DLD1 (cell line): ENCODE results near the gene VRK1.

ENCODE experiments used
- in situ Hi-C: cut with HindIII; loops from 2 replicates; pipeline ENCODE4 v1.10.0; 2017; ENCODE audit warnings: low sequenced_read_pairs

Gene VRK1

DNA sequence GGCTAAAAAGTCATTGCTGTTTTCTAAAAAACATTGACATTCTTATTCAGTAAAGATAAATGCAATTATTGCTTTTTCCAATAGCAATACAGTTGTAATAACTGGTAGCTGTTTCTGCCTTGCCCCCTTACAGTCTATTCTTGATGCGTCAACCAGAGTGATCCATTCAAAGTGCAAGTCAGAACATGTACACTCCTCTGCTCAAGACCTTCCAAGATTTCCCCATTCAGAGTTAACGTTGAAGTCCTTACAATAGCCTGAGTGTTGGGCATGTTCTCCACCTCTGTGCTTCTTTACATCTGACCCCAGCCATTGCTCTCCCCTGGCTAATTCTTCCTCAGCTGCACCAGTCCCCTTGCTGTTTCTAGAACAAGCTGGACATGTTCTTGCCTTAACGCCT, 24.3 kb downstream of the VRK1 start:
- in situ Hi-C loops, result no loop called here

DNA sequence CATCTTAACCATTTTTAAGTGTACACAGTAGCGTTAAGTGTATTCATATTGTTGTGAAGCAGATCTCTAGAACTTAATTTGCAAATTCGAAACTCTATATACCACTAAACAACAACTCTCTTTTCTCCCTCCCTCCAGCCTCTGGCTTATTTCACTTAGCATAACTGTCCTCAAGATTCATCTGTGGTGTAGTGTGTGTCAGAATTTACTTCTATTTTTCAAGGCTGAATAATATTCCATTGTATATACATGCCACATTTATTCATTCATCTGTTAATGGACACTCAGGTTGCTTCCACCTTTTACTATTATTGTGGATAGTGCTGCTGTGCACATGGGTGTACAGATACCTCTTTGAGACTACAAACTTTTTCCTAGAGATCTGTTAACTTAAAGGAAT, 26.5 kb downstream of the VRK1 start:
- in situ Hi-C loops, result no loop called here

DNA sequence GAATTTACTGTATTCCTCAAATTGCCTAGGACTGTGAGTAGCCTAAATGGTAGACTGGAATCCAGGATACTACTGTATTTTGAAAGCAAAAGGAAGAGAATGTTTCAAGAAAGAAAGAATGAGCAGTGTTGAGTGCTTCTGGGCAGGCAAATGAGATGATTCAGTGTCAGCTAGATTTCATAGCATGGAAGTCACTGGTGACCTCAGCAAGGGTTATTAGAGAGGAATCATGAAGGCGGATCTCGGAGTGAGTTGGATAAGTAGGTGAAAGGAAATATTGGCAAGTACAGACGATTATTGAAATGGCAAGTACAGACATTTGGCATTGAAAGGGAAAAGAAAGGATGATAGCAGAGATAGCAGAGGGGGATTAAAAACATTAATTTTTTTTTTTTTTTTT, 27.1 kb downstream of the VRK1 start:
- in situ Hi-C loops, result no loop called here

GRCh38 chr14:96826818-96827217, 29.6 kb downstream of the VRK1 start:
- in situ Hi-C loops, result no loop called here

GRCh38 chr14:96827290-96827689, 30.1 kb downstream of the VRK1 start:
- in situ Hi-C loops, result no loop called here

DNA sequence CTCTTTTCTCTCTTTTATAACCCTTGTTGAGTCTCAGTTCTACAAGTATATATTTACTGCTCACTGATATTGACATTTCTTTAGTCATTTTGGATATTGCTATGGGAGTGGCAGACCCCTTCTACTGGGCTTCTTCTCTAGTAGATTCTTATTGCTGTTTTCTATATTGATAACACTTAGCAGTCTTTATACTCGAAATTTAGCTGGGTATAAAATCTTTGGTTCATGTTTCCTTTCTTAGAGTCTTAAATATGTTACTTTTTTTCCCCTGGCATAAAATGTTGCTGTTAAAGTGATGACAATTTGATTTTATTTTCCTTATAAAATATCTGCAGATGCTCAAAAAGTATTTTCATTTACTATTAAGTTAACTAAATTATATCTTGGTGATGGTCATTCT, 32.6 kb downstream of the VRK1 start:
- in situ Hi-C loops, result no loop called here

GRCh38 chr14:96830946-96831345, 33.8 kb downstream of the VRK1 start:
- in situ Hi-C loops, result no loop called here

GRCh38 chr14:96832351-96832750, 35.2 kb downstream of the VRK1 start:
- in situ Hi-C loops, result no loop called here

GRCh38 chr14:96838449-96838848, 41.3 kb downstream of the VRK1 start:
- in situ Hi-C loops, result no loop called here

DNA sequence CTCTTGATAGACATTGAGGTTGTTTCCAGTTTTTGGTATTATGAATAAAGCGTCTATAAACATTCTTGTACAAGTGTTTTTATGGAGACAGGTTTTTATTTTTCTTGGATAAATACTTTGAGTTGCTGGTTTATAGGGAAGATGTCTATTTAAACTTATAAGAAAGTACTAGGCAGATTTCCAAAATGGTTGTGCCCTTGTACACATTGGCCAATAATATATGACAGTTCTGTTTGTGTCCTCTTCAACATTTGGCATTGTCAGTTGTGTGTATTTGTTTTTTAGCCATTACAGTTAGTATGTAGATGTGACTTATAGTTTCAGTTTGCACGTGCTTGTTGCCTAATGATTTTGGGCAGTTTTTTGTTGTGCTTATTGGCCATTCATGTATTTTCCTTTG, 42.1 kb downstream of the VRK1 start:
- in situ Hi-C loops, result no loop called here

DNA sequence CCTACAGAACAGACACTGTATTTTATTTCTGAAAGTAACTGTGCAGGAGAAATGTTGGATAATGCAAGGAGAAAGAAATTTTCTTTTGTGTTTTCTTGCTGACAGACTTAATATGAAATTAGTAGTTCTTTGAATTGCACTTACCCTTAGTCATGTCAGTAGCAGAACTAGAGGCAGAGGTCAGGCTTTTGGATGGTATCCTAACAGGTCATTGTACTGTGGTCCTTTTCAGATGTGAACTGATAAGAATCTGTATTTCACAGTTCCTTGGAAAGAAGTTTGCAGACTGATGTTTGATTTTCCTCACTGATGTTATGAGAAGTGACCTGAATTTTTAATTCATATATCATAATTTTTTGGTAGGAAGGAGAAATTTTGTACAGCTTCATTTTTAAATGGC, 46.0 kb downstream of the VRK1 start:
- in situ Hi-C loops, result no loop called here

DNA sequence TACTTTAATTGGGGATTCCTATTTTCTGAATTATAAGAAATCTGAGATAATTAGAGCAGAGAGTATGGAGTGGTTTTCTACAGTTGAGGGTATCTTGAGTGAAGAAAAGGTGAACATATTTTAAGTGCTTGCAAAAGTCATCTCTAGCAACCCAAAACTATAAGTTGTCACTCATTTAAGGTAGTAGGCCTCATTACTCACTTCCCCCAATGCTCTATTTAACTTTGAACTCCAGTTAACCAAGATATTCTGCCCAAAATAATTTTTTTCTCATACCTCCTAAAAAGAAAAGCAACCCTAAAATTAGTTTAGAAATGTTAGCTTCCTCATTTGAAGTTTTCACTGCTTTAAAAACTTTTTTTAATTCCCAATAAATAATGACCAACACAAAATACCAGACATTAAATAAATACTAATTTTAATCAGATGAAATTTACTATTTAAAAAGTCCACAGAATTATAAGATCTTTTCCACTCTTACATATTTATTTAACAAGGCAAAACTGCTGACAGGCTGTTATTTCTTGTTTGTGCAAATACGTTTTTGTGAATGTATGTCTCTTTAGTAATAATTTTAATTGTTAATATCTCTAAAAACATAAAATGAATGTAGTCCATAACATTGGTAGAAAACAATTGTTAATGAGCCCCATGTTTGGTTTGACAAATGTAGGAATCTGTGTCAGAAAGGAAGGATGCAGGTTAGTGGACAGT, 47.8 kb downstream of the VRK1 start:
- in situ Hi-C loops, result no loop called here

DNA sequence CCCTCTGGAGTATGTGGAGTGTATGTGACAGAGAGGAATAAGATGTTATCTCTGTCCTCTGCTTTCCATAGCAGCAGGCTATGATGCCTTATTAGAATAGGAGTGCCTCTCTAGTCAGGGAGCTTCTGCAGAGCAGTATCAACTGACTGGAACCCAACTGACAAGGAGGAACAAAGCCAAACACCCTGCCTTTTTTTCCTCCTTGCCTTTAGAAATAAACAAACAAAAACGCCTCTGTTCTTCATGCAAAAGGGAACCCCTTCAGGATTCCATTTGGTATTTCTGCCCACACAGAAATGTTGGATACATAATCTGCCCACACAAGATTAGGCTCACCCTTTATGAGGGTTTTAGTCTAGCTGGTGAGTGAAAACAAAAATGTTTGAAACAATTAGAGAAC, 50.3 kb downstream of the VRK1 start:
- in situ Hi-C loops, result no loop called here

GRCh38 chr14:96848011-96848410, 50.8 kb downstream of the VRK1 start:
- in situ Hi-C loops, result no loop called here

DNA sequence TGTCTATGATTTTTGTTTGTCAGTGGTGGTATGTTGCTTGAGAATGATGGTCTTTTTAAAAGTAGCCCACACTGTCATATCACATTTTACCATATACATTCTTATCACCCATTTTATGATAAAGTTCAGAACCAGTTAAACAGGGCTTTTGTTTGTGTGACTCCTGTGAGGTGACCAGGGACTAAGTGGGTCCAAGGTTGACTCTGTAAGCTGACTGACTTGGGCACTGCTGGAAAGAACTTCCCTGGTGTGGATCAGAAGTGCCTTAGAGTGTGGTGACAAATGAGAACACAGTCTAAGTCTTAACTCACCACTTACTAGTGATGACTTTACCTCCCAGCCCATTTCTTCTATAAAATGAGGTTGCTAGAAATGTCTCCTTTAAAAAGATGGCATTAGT, 52.6 kb downstream of the VRK1 start:
- in situ Hi-C loops, result no loop called here

GRCh38 chr14:96851694-96852381, 54.7 kb downstream of the VRK1 start:
- in situ Hi-C loops, result no loop called here

DNA sequence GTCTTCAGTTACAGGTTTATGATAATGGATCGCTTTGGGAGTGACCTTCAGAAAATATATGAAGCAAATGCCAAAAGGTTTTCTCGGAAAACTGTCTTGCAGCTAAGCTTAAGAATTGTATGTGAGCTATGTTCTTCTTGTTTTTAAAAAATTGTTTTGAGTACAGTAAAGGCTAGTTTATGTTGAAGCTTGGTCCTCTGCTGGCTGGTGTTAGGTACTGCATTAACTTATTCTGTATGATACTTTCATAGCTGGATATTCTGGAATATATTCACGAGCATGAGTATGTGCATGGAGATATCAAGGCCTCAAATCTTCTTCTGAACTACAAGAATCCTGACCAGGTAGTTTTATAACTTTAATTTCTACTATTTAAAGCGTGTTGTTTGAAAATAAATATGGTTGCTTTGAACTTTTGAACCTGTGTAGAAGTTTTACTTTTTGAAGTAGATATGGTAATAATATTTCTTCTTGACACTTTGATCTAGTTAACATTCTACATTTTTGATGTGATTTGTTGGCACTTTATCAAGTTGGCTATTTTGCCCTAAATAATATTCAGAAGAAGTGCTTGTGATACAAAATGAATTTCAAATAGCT, 55.7 kb downstream of the VRK1 start:
- in situ Hi-C loops, result no loop called here

DNA sequence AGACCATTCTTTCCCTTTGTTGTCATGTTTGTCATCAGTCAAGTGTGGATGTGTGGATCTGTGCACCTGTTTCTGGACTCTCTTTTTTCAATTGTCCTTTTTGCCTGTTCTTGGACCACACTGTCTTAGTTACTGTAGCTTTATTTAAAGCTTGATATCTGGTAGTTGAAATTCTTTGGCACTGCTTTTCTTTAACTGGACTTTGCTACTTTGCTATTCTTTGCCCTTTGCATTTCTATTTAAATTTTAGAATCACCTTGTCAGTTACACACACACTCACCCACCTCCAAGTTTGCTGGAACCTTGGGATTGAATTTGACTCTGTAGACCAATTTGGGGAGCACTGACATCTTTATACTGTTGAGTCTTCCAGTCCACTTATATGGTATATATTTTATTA, 61.5 kb downstream of the VRK1 start:
- in situ Hi-C loops, result no loop called here

DNA sequence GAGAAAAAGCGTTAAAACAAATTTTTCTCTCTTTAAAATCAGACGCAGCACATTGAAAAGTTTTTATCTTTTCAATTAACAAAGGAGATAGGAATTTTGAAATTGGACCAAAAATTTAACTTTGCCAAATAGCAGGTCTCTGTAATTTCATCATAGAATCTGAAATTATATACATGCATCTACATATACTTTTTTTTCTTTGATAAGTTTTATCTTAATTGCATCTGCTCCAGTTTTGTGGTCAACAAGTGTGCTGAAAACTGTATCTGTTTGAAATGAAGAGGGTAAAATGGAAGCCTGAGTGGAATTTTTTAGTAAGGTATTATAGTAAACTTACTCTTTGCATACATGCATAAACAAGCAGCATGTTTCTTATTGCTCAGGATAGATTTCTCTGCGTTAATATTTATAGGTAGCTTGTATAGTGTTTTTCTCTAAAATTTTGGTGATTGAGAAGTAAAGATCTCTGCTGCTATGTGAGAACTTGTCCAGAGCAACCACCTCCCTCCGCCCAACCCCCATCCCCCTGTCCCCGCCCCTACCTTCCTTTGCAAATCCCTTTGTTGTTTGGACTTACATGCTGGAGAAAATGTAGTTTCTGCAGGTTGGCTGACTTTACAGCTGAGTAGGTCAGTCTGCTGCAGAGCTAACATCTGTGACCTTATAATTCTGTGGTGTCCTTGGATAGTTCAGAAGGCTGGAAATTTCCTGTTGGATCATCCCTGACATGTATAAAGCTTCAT, 64.6 kb downstream of the VRK1 start:
- in situ Hi-C loops, result no loop called here

- in situ Hi-C loops, result no loop called here
Observed at GRCh38 chr14:96863327-96863985, 66.3 kb downstream of the VRK1 start.

DNA sequence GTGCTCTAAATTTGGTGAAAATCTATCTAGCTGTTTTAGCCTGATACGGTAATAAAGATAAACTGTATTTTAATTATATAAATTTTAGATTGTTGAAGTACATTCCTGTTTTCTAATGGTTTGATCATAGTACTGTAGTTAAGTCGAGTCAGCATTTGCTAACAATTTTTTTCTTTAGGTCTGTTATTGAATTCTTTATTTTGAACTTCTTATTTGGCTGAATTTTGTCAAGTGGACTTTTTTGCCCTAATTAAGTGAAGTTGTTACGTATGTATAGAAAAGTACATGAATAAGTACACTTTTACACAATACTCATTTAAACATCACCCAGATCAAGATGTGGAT, 66.8 kb downstream of the VRK1 start:
- in situ Hi-C loops, result no loop called here
